Measurements from ENCODE around the gene FOXA2. TPM values are rescaled to one million over a fixed set of nuclear protein-coding genes. Genes with fewer than 3 reads are reported as not detected.

Gene FOXA2
- total RNA-seq, 2 experiments from 2014 or later, result not detected

- Mint-ChIP-seq H3K9me3 (no peaks in the 10 kb centered on the region), H3K27ac (no peak overlapping the region), H3K4me3 (no peak overlapping the region), H3K4me1 (ENCODE audit: low read depth) (no peaks in the 10 kb centered on the region), H3K36me3 (ENCODE audit: low read depth) (no peaks in the 10 kb centered on the region), H3K27me3 (peaks cover 80% of the 10 kb centered on the region)
- DNase-seq (no peak), ATAC-seq (ENCODE audit: poor library complexity) (no peak)
- ChIA-PET CTCF (no interaction called here), POLR2A (no interaction called here)
- no peaks in the 10 kb centered on the region for H3K36me3 ChIP-seq (ENCODE audit: insufficient read depth, low read length)
- peaks cover 75 to 90% of the 10 kb centered on the region in 2 experiments for H3K27me3 ChIP-seq (ENCODE audit: control insufficient read depth in 1 of 2, insufficient read depth in 2 of 2, low read length in 2 of 2)
- no peak for TF ChIP-seq CTCF (IDR thresholded peaks at IDR 0.05)
- H3K9me3 ChIP-seq (ENCODE audit: control insufficient read depth in 1 of 2, insufficient read depth in 1 of 2, low read length in 2 of 2), result peaks cover 0 to 37% of the 10 kb centered on the region in 2 experiments
- H3K4me3 ChIP-seq (ENCODE audit: low read length), result no peak overlapping the region
- no peak overlapping the region for H3K27ac ChIP-seq (ENCODE audit: low read depth in 1 of 2, low read length in 2 of 2)
- no peaks in the 10 kb centered on the region for H3K4me1 ChIP-seq (ENCODE audit: insufficient read depth, low read length)
- intact Hi-C loops (cut with DNase I, micrococcal nuclease), result no loop called here
Measured at GRCh38 chr20:22575087-22575721, 9.2 kb downstream of the FOXA2 start.

- Histone ChIP-seq H3K27ac (ENCODE audit: low read depth in 1 of 2, low read length in 2 of 2) (no peak overlapping the region), H3K4me1 (ENCODE audit: insufficient read depth, low read length) (no peaks in the 10 kb centered on the region), H3K36me3 (ENCODE audit: insufficient read depth, low read length) (no peaks in the 10 kb centered on the region), H3K4me3 (ENCODE audit: low read length) (no peak overlapping the region), H3K27me3 (ENCODE audit: control insufficient read depth in 1 of 2, insufficient read depth in 2 of 2, low read length in 2 of 2) (peaks cover 69 to 90% of the 10 kb centered on the region in 2 experiments), H3K9me3 (ENCODE audit: control insufficient read depth in 1 of 2, insufficient read depth in 1 of 2, low read length in 2 of 2) (peaks cover 0 to 35% of the 10 kb centered on the region in 2 experiments)
- H3K27me3 Mint-ChIP-seq, result peaks cover 81% of the 10 kb centered on the region
- CTCF ChIA-PET, result no interaction called here
- POLR2A ChIA-PET, result no interaction called here
- intact Hi-C loops (cut with DNase I, micrococcal nuclease), result no loop called here
- no peak for TF ChIP-seq CTCF (IDR thresholded peaks at IDR 0.05)
- H3K4me3 Mint-ChIP-seq, result no peak overlapping the region
- H3K4me1 Mint-ChIP-seq (ENCODE audit: low read depth), result no peaks in the 10 kb centered on the region
- no peak overlapping the region for H3K27ac Mint-ChIP-seq
- no peak for DNase-seq
- ATAC-seq (ENCODE audit: poor library complexity), result no peak
- H3K9me3 Mint-ChIP-seq, result no peaks in the 10 kb centered on the region
- no peaks in the 10 kb centered on the region for H3K36me3 Mint-ChIP-seq (ENCODE audit: low read depth)
Measured at GRCh38 chr20:22574545-22575086, 9.8 kb downstream of the FOXA2 start.

- Mint-ChIP-seq H3K4me3 (no peak overlapping the region), H3K27me3 (peaks cover 84% of the 10 kb centered on the region), H3K27ac (no peak overlapping the region), H3K36me3 (ENCODE audit: low read depth) (no peaks in the 10 kb centered on the region), H3K4me1 (ENCODE audit: low read depth) (no peaks in the 10 kb centered on the region), H3K9me3 (peaks cover 2% of the 10 kb centered on the region)
- ChIA-PET CTCF (no interaction called here), POLR2A (no interaction called here)
- Histone ChIP-seq H3K4me3 (ENCODE audit: low read length) (no peak overlapping the region), H3K27ac (ENCODE audit: low read depth in 1 of 2, low read length in 2 of 2) (no peak overlapping the region), H3K27me3 (ENCODE audit: control insufficient read depth in 1 of 2, insufficient read depth in 2 of 2, low read length in 2 of 2) (peaks cover 69 to 93% of the 10 kb centered on the region in 2 experiments), H3K4me1 (ENCODE audit: insufficient read depth, low read length) (no peaks in the 10 kb centered on the region), H3K36me3 (ENCODE audit: insufficient read depth, low read length) (no peaks in the 10 kb centered on the region), H3K9me3 (ENCODE audit: control insufficient read depth in 1 of 2, insufficient read depth in 1 of 2, low read length in 2 of 2) (peaks cover 0 to 36% of the 10 kb centered on the region in 2 experiments)
- DNase-seq (no peak), ATAC-seq (ENCODE audit: poor library complexity) (no peak)
- intact Hi-C loops (cut with DNase I, micrococcal nuclease), result no loop called here
- no peak for TF ChIP-seq CTCF (IDR thresholded peaks at IDR 0.05)
Measured at GRCh38 chr20:22572491-22572890, 11.9 kb downstream of the FOXA2 start.

All from CD4-positive, alpha-beta T cell (primary cell).